ENCODE measurements around the gene PIP4K2B.

Gene PIP4K2B

GRCh38 chr17:38799501-38800236 is at the start of gene PIP4K2B:
Gene PIP4K2B (minus strand): TSS chr17:38799556. CDS start chr17:38799424, 132 bp downstream.
- H3K9me3 Mint-ChIP-seq = no peaks in the 10 kb centered on the region
- no peaks in the 10 kb centered on the region for H3K27me3 Mint-ChIP-seq (ENCODE audit: low read depth)
- peaks cover 36% of the 10 kb centered on the region for H3K36me3 Mint-ChIP-seq (ENCODE audit: low read depth)
- H3K27ac Mint-ChIP-seq = peak within 1 kb of the TSS; percentile 88
- peaks cover 33% of the 10 kb centered on the region for H3K4me1 Mint-ChIP-seq (ENCODE audit: low read depth)
- H3K4me3 Mint-ChIP-seq = peak within 1 kb of the TSS; percentile 96

GRCh38 chr17:38848557-38848891 is 49.2 kb upstream of the PIP4K2B start:
- Mint-ChIP-seq H3K27ac (no peak overlapping the region), H3K27me3 (ENCODE audit: low read depth) (no peaks in the 10 kb centered on the region), H3K4me1 (ENCODE audit: low read depth) (peaks cover 40% of the 10 kb centered on the region), H3K4me3 (no peak overlapping the region), H3K36me3 (ENCODE audit: low read depth) (peaks cover 51% of the 10 kb centered on the region), H3K9me3 (no peaks in the 10 kb centered on the region)

- Mint-ChIP-seq H3K27me3 (ENCODE audit: low read depth) (no peaks in the 10 kb centered on the region), H3K4me3 (no peak overlapping the region), H3K4me1 (ENCODE audit: low read depth) (peaks cover 6% of the 10 kb centered on the region), H3K9me3 (no peaks in the 10 kb centered on the region), H3K36me3 (ENCODE audit: low read depth) (peaks cover 12% of the 10 kb centered on the region), H3K27ac (no peak overlapping the region)
Measured at GRCh38 chr17:38844261-38844757, 45.0 kb upstream of the PIP4K2B start.

- no peaks in the 10 kb centered on the region for H3K9me3 Mint-ChIP-seq
- H3K36me3 Mint-ChIP-seq (ENCODE audit: low read depth) = peaks cover 16% of the 10 kb centered on the region
- H3K27ac Mint-ChIP-seq = peak overlapping the region; percentile 98
- H3K4me1 Mint-ChIP-seq (ENCODE audit: low read depth) = peaks cover 28% of the 10 kb centered on the region
- H3K4me3 Mint-ChIP-seq = peak overlapping the region; percentile 98
- H3K27me3 Mint-ChIP-seq (ENCODE audit: low read depth) = no peaks in the 10 kb centered on the region
Measured at GRCh38 chr17:38825762-38826247, 26.4 kb upstream of the PIP4K2B start.

DNA sequence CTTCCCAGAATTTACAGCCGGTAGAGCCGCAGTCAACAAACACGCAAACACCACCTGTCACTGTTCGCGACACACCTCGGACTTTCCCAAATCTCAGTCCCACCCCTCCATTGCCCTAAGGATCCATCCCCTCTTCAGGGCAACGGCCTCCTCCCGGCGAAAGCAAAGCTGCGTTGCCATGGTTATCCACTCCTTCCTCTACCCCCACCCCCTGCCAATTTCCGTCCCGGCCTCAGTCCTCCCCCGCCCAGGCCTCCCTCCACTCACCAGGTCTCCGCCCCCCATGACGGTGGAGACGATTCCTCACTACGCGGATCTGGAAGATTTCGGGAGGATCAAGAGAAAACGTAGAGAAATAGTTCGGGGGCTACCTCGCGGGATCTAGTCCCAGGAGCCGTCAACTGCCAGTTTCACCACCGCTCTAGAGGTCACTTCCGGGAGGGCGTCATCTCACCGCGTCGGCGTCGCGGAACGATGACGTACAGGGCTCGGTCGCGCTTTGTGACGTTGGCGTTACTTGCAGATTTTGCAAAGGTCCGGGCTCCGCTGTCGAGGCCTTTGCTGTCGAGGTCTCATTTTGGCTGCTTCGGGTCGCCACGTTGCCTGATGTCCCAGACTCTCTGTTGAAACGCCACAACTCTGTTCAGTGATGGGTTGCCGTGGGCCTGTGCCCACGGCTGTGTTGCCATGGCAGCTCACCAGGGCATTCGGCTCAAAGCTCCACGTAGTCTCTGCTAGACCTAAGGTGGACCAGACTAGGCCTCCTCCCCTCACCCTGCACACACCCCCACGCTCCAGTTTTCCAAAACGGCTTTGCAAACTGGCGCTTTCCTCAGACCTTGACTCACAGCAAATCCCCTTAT is 25.8 kb upstream of the PIP4K2B start, which contains the start of gene CWC25:
CWC25 (minus strand) TSS at position 423 of the 863 bp plus-strand sequence; CDS start at position 285, 138 bp downstream.
- H3K9me3 Mint-ChIP-seq = no peaks in the 10 kb centered on the region
- peaks cover 21% of the 10 kb centered on the region for H3K36me3 Mint-ChIP-seq (ENCODE audit: low read depth)
- H3K27ac Mint-ChIP-seq = peak within 1 kb of the TSS; percentile 98

DNA sequence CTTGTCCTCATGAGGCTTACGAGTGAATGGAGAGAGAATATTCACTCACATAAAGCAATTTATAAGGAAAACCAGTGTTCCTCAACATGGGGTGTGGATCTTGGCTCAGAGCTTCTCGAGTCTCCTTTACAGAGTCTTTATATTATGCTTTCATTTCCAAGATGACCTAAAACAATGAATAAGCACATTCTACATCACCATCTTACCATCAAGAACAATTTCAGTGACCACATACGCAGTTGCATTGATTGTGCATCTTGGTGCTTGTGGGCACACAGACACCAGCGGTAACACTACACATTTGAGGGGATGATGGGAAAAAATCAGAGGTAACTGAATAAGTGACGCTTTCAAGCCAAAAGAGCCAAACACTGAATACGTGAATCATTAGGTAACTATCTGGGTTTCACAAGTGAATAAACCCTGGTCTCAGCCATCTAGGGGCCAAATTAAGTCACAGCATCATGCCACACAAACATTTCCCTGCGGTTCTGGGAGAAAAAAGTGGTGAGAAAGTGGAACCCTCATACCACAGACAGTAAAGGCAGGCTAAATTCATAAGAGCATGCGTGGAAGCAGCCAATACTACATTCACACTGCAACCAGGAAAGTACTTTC is 16.3 kb upstream of the PIP4K2B start:
- Mint-ChIP-seq H3K4me1 (ENCODE audit: low read depth) (no peaks in the 10 kb centered on the region), H3K27me3 (ENCODE audit: low read depth) (no peaks in the 10 kb centered on the region), H3K27ac (no peak overlapping the region), H3K4me3 (no peak overlapping the region), H3K9me3 (no peaks in the 10 kb centered on the region), H3K36me3 (ENCODE audit: low read depth) (peaks cover 20% of the 10 kb centered on the region)

More for the DNA sequence above, 25.8 kb upstream of the PIP4K2B start, which contains the start of gene CWC25:
- peaks cover 28% of the 10 kb centered on the region for H3K4me1 Mint-ChIP-seq (ENCODE audit: low read depth)
- no peaks in the 10 kb centered on the region for H3K27me3 Mint-ChIP-seq (ENCODE audit: low read depth)
- peak within 1 kb of the TSS; percentile 98 for H3K4me3 Mint-ChIP-seq

DNA sequence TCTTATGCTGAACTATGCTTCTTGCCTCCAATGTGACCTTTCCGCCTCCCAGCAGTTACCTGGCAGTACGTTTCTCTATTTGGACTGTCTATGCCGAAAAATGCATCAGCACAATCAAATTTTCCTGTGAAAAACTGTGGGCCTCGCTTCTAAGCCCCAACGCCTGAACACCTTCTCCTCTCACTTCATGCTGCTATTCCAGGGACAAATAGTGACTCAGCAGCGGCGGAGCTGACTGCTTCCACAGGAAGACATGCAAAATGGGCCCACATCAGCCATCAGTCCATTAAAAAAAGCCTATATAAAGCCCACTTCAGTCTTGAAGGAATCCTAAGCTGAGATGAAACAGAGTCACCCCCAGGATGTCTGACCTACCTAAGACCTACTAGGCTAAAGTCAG is 10.5 kb upstream of the PIP4K2B start:
- peaks cover 34% of the 10 kb centered on the region for H3K36me3 Mint-ChIP-seq (ENCODE audit: low read depth)
- H3K9me3 Mint-ChIP-seq = no peaks in the 10 kb centered on the region
- H3K4me3 Mint-ChIP-seq = no peak overlapping the region
- H3K27ac Mint-ChIP-seq = no peak overlapping the region
- no peaks in the 10 kb centered on the region for H3K4me1 Mint-ChIP-seq (ENCODE audit: low read depth)
- no peaks in the 10 kb centered on the region for H3K27me3 Mint-ChIP-seq (ENCODE audit: low read depth)

DNA sequence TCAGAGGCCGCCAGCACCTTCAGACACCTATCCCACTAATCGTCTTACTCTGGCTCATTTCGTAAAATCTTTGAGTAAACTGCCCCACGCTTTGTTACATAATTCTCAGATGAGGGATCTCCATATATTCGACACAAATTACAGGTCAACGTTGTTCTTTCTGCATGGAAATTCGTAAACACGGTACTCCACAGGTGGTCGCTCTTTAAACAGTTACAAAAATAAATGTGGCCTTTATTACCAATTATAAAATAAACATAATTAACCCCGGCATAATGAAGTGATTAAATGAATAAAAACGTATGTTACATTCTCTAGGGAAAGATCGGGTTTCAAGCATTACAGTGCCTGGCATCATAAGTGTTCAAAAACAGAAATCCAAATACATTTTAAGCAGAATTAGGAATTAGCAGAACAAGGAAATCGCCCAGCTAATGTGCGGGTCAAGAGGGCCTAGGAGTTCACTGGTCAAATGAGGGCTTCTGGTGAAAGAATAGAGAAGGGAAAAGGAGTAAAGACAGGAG is 943 bp upstream of the PIP4K2B start:
- Mint-ChIP-seq H3K27me3 (ENCODE audit: low read depth) (no peaks in the 10 kb centered on the region), H3K9me3 (no peaks in the 10 kb centered on the region), H3K4me3 (peak overlapping the region; percentile 80), H3K27ac (peak overlapping the region; percentile 75), H3K4me1 (ENCODE audit: low read depth) (peaks cover 33% of the 10 kb centered on the region), H3K36me3 (ENCODE audit: low read depth) (peaks cover 36% of the 10 kb centered on the region)

GRCh38 chr17:38798614-38799500 is 499 bp downstream of the PIP4K2B start:
- peaks cover 32% of the 10 kb centered on the region for H3K36me3 Mint-ChIP-seq (ENCODE audit: low read depth)
- H3K4me1 Mint-ChIP-seq (ENCODE audit: low read depth) = peaks cover 33% of the 10 kb centered on the region
- H3K27ac Mint-ChIP-seq = peak overlapping the region; percentile 88
- no peaks in the 10 kb centered on the region for H3K9me3 Mint-ChIP-seq
- peak overlapping the region; percentile 96 for H3K4me3 Mint-ChIP-seq
- no peaks in the 10 kb centered on the region for H3K27me3 Mint-ChIP-seq (ENCODE audit: low read depth)

DNA sequence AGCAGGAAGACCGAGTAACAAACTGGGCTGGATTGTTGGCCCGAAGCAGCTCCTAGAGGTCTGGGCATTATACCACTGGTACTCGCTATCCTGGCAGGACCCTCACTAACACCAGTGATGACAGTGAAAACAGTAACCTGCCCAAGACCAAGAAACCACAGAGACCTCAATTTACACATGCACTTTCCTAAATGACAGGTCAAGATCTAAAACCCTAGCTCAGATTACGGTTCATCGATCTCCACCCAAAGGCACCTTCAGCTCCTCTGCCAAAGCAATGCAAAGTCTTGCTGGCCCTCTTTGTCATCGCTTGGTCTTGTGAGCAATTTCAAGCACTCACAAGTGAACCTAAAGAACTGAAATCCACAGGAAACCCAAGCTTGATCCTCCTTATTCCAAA is 1.5 kb downstream of the PIP4K2B start:
- Mint-ChIP-seq H3K36me3 (ENCODE audit: low read depth) (peaks cover 30% of the 10 kb centered on the region), H3K4me1 (ENCODE audit: low read depth) (peaks cover 33% of the 10 kb centered on the region), H3K9me3 (no peaks in the 10 kb centered on the region), H3K27me3 (ENCODE audit: low read depth) (no peaks in the 10 kb centered on the region), H3K27ac (peak overlapping the region; percentile 67), H3K4me3 (peak overlapping the region; percentile 96)

GRCh38 chr17:38797158-38797490 is 2.2 kb downstream of the PIP4K2B start:
- no peak overlapping the region for H3K4me3 Mint-ChIP-seq
- H3K27me3 Mint-ChIP-seq (ENCODE audit: low read depth) = no peaks in the 10 kb centered on the region
- peaks cover 24% of the 10 kb centered on the region for H3K36me3 Mint-ChIP-seq (ENCODE audit: low read depth)
- peaks cover 33% of the 10 kb centered on the region for H3K4me1 Mint-ChIP-seq (ENCODE audit: low read depth)
- no peak overlapping the region for H3K27ac Mint-ChIP-seq
- no peaks in the 10 kb centered on the region for H3K9me3 Mint-ChIP-seq

DNA sequence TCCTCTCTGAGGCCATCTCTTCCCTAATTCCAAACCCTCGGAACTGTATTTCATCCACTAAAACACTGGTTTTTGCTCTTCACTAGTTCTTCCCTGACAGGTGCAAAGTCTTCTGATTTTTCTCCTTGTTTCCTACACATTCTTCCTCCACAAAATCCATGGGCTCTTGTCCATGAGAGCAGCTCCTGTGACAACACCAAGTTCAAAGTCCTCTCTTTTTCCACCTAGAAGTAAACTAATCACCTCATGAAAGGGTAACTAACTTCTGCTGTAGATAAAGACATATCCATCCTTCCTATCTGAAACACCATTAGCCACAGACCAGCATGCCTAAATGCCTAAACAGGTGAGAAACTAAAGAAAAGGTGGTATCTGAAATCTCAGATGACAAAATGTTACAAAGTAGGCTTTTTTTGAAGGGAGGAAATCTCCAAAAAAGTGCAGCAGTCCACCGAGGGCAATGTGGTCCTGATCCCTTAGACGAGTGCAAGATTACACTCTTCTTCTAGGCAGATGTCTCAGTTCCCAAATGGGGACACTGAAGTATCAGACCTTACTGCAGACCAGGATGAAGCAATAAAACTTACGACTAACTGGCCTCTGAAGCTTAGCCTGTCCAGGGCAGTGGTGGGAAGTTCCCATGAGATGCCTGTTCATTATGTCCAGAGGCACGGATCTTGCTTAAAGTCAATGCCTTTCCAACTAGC is 2.8 kb downstream of the PIP4K2B start:
- no peak overlapping the region for H3K27ac Mint-ChIP-seq
- H3K27me3 Mint-ChIP-seq (ENCODE audit: low read depth) = no peaks in the 10 kb centered on the region
- no peaks in the 10 kb centered on the region for H3K9me3 Mint-ChIP-seq
- peak overlapping the region; percentile 34 for H3K4me3 Mint-ChIP-seq
- peaks cover 32% of the 10 kb centered on the region for H3K4me1 Mint-ChIP-seq (ENCODE audit: low read depth)
- H3K36me3 Mint-ChIP-seq (ENCODE audit: low read depth) = peaks cover 19% of the 10 kb centered on the region

DNA sequence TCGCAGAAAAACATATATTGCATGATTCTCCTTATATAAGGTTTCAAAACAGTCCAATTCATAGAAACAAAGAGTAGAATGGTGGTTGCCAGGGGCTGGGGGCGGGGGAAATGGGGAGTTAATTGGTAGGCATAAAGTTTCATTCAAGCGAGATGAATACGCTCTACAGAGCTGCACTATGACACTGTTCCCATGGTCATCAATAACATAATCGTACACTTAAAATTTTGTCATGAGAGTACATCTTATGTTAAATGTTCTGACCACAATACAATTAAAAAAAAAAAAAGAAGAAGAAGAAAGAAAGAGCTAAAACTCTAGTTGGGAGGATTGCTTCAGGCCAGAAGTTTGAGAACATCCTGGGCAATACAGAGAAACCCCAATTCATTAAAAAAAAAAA is 5.1 kb downstream of the PIP4K2B start:
- Mint-ChIP-seq H3K27ac (no peak overlapping the region), H3K36me3 (ENCODE audit: low read depth) (peaks cover 9% of the 10 kb centered on the region), H3K9me3 (no peaks in the 10 kb centered on the region), H3K27me3 (ENCODE audit: low read depth) (no peaks in the 10 kb centered on the region), H3K4me1 (ENCODE audit: low read depth) (peaks cover 22% of the 10 kb centered on the region), H3K4me3 (no peak overlapping the region)
